Upper lobe of right lung (tissue), 1 donor: ENCODE data around the gene SNRNP35. TPM values are rescaled to one million over a fixed set of nuclear protein-coding genes. Genes with fewer than 3 reads are reported as not detected.

Experiments
- ATAC-seq: fragments of 200-7000 bp; cut with Tn5 transposase; one replicate; pipeline ENCODE4 v1.9.1; 2020; ENCODE audit warnings: mild to moderate bottlenecking, moderate library complexity
- DNase-seq: peaks from one replicate; pipeline ENCODE4 v3.0.0-alpha.2; 2020
- H3K27ac ChIP-seq: fragments of 200-600 bp; one replicate; pipeline ENCODE4 v1.8.0; 2022
- H3K27me3 ChIP-seq: fragments of 200-600 bp; one replicate; pipeline ENCODE4 v1.8.0; 2022; ENCODE audit warnings: mild to moderate bottlenecking
- H3K36me3 ChIP-seq: fragments of 200-600 bp; one replicate; pipeline ENCODE4 v1.8.0; 2022
- H3K4me1 ChIP-seq: fragments of 200-600 bp; one replicate; pipeline ENCODE4 v1.8.0; 2022
- H3K4me3 ChIP-seq: fragments of 200-600 bp; one replicate; pipeline ENCODE4 v1.8.0; 2022; ENCODE audit warnings: mild to moderate bottlenecking
- H3K9me3 ChIP-seq: fragments of 200-600 bp; one replicate; pipeline ENCODE4 v1.8.0; 2022
- intact Hi-C: fragments of 100-400 bp; cut with DNase I; formaldehyde crosslinking; loops from one replicate; pipeline ENCODE4 v1.11.0; 2022
- total RNA-seq: library from RNA; stranded (reverse); fragmentation: NEBNext Ultra II Directional; extraction: Animal tissue kit (Norgen Biotek cat#: 25700); gene quantifications from one replicate; pipeline ENCODE4 v1.2.1, GENCODE V29; 2021
- TF ChIP-seq, protein P1 (sequence below): fragments of 200-600 bp; IDR thresholded peaks from one replicate; pipeline ENCODE4 v1.8.0; 2022; ENCODE audit warnings: antibody characterized with exemption
- donor health status: DM: no; HTN: yes; CAD: no; lungs with severe emphysema.

Gene SNRNP35
- total RNA-seq, 1 donor from 2014 or later = 20.4 TPM

DNA sequence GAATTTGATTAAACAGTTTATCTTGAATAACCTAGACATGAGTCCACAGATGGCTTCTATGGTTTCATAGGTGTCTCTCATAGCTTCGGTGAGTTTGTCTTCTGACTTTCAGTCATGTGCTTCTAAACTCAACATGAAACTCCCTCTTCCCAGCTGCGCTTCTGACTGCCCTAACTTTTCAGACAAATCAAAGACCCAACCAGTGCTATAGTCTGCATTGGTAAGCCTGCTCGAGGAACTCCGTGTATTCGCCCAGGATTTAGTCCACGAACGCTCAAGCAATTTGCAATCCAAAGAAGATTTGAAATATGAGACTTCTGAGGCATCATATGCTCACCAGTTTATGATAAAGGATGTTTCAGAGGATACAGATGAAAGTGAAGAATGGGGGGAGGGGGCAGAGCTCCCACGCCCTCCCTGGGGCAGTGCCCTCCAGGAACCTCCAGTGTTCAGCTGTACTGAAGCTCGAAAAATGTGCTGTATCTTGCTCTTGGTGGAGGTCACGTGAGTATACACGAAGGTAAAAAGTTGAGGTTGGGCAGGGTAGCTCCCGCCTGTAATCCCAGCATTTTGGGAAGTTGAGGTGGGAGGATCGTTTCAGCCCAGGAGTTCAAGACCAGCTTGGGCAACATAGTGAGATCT, 16.3 kb upstream of the SNRNP35 start:
- H3K4me1 ChIP-seq = peaks cover 27% of the 10 kb centered on the region
- H3K27ac ChIP-seq = no peak overlapping the region
- no peaks in the 10 kb centered on the region for H3K36me3 ChIP-seq
- DNase-seq (no peak), ATAC-seq (no peak)
- H3K9me3 ChIP-seq = no peaks in the 10 kb centered on the region
- no peaks in the 10 kb centered on the region for H3K27me3 ChIP-seq
- H3K4me3 ChIP-seq = no peak overlapping the region
- intact Hi-C loops = no loop called here
- TF ChIP-seq, protein P1, sequence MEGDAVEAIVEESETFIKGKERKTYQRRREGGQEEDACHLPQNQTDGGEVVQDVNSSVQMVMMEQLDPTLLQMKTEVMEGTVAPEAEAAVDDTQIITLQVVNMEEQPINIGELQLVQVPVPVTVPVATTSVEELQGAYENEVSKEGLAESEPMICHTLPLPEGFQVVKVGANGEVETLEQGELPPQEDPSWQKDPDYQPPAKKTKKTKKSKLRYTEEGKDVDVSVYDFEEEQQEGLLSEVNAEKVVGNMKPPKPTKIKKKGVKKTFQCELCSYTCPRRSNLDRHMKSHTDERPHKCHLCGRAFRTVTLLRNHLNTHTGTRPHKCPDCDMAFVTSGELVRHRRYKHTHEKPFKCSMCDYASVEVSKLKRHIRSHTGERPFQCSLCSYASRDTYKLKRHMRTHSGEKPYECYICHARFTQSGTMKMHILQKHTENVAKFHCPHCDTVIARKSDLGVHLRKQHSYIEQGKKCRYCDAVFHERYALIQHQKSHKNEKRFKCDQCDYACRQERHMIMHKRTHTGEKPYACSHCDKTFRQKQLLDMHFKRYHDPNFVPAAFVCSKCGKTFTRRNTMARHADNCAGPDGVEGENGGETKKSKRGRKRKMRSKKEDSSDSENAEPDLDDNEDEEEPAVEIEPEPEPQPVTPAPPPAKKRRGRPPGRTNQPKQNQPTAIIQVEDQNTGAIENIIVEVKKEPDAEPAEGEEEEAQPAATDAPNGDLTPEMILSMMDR = no peak

DNA sequence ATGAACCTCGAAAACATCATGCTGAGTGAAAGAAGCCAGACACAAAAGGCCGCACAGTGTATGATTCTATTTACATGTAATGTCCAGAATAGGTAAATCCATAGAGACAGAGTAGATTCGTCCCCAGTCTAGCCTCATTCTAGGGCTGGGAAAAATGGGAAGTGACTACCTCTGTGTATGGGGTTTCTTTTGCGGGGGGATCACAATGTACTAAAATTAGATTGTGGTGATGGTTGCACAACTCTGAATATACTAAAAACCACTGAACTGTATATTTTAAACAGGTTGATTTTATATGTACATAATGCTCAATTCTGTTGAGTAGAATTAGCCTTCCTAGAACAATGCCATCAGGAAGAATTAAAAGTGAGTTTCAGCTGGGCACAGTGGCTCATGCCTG, 15.2 kb upstream of the SNRNP35 start:
- intact Hi-C loops = no loop called here
- DNase-seq (no peak), ATAC-seq (no peak)
- TF ChIP-seq, protein P1 = no peak
- Histone ChIP-seq H3K36me3 (no peaks in the 10 kb centered on the region), H3K4me1 (peaks cover 33% of the 10 kb centered on the region), H3K9me3 (no peaks in the 10 kb centered on the region), H3K27me3 (no peaks in the 10 kb centered on the region), H3K27ac (no peak overlapping the region), H3K4me3 (no peak overlapping the region)

DNA sequence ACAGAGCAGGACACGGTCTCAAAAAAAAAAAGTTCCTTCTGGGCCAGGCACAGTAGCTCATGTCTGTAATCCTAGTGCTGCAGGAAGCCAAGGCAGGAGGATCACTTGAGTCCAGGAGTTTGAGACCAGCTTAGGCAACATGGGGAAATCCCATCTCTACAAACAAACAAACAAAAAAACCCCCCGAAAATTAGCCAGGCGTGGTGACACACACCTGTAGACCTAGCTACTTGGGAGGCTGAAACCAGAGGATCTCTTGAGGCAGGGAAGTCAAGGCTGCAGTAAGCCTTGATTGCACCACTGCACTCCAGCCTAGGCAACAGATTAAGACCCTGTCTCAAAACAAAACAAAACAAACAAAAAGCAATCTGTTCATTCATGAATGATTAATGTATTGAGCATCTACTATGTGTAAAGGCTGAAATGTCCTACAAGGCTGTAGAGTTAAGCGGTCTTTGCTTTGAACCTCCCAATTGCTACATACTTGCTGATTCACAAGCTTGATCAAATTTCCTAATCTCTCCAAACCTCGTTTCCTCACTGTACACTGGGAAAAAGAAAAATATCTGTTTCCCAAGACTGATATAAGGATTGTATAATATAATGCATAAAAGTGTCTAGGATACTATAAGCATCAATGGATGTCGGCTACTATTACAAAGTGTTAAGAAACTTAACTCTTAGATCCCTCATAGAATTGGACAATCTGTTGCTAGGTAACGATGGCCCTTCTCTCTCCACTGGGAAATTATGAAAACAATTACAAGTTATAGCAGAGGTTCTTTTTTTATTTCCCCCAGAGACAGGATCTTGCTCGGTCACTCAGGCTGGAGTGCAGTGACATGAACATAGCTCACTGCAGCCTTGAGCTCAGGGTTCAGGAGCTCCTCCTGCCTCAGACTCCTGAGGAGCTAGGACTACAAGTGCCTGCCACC, 13.6 kb upstream of the SNRNP35 start:
- Histone ChIP-seq H3K4me3 (no peak overlapping the region), H3K9me3 (no peaks in the 10 kb centered on the region), H3K27ac (peak overlapping the region; percentile 89), H3K36me3 (no peaks in the 10 kb centered on the region), H3K4me1 (peaks cover 40% of the 10 kb centered on the region), H3K27me3 (no peaks in the 10 kb centered on the region)
- intact Hi-C loops = no loop called here
- ATAC-seq (no peak), DNase-seq (no peak)
- TF ChIP-seq, protein P1 = no peak

DNA sequence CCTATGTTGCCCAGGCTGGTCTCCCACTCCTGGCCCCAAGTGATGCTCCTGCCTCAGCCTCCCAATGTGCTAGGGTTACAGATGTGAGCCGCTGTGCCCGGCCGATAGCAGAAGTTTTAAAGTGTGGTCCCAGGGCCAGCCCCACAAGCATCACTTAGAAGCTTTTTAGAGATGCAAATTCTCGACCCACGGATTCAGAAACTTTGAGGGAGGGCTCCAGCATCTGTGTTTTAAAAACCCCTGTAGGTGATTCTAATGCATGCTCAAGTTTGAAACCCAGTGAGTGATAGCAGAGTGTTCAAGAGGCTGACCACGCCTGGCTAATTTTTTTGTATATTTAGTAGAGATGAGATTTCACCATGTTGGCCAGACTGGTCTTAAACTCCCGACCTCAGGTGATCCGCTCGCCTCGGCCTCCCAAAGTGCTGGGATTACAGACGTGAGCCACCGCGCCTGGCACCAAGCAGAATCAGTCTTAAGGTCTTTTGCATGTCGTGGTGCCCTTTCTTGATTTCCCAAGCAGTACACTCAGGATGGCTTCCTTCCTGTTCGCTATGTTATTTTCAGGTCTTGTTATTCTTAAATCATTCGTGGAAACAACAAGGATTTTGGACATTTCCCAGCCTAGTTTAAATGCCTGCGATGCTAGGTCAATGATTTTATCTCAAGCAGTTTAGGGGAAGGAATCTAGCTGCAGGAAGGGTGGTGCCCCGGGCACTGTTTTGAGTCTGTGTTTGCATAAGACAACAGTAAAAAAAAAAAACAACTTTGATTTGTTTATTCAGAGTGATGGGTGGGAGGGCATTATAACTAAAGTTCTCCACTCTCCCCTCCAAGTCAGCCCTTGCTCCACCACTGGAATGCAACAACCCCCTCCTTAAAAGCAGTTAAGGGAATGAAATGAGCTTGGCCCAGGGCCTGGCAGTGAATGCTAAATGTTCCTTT, 12.3 kb upstream of the SNRNP35 start:
- H3K27me3 ChIP-seq = no peaks in the 10 kb centered on the region
- no peaks in the 10 kb centered on the region for H3K36me3 ChIP-seq
- peaks cover 40% of the 10 kb centered on the region for H3K4me1 ChIP-seq
- peak; percentile 83 for ATAC-seq
- DNase-seq = peak; percentile 71
- H3K27ac ChIP-seq = peak overlapping the region; percentile 89
- intact Hi-C loops = no loop called here
- no peak overlapping the region for H3K4me3 ChIP-seq
- no peaks in the 10 kb centered on the region for H3K9me3 ChIP-seq
- TF ChIP-seq, protein P1 = no peak

DNA sequence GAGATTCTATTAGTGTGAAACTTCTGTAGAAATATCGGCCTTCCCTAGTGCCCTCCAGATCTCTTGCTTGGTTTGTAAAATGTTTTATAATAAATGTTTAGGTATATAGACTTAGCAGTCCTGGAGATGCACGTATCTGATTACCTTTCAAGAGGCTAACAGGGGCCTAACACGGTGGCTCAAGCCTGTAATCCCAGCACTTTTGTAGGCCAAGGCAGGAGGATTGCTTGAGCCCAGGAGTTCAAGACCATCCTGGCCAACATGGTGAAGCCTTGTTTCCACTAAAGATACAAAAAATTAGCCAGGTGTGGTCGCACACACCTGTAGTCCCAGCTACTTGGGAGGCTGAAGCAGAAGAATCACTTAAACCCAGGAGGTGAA, 11.6 kb upstream of the SNRNP35 start:
- Histone ChIP-seq H3K9me3 (no peaks in the 10 kb centered on the region), H3K27me3 (no peaks in the 10 kb centered on the region), H3K4me3 (no peak overlapping the region), H3K4me1 (peaks cover 40% of the 10 kb centered on the region), H3K36me3 (no peaks in the 10 kb centered on the region), H3K27ac (peak overlapping the region; percentile 89)
- intact Hi-C loops = no loop called here
- no peak for DNase-seq
- ATAC-seq = no peak
- TF ChIP-seq, protein P1 = no peak
